Nephron (organoid): ENCODE results near the gene CD244.
"Not testable (repeated sequence)": the region's sequence is repeated elsewhere in the genome, so short reads cannot be mapped to it uniquely, and the experiment has no call there.

ENCODE experiments used
- H3K27ac Mint-ChIP-seq, 3 experiments: 2 replicates each; pipeline ENCODE4 v1.8.0; 2020; ENCODE audit warnings: mixed read lengths in 3 of 3, mild to moderate bottlenecking in 2 of 3, moderate library complexity in 1 of 3
- H3K27me3 Mint-ChIP-seq: 2 replicates; pipeline ENCODE4 v1.8.0; 2021; ENCODE audit warnings: low read depth, mild to moderate bottlenecking, moderate library complexity, mixed read lengths
- H3K36me3 Mint-ChIP-seq: 2 replicates; pipeline ENCODE4 v1.8.0; 2020; ENCODE audit warnings: low read depth, mixed read lengths
- H3K4me1 Mint-ChIP-seq: 2 replicates; pipeline ENCODE4 v1.8.0; 2020; ENCODE audit warnings: mixed read lengths
- H3K4me3 Mint-ChIP-seq, 3 experiments: 2 replicates each; pipeline ENCODE4 v1.8.0; 2020; ENCODE audit warnings: mild to moderate bottlenecking in 3 of 3, mixed read lengths in 3 of 3, moderate library complexity in 2 of 3
- H3K9me3 Mint-ChIP-seq: 2 replicates; pipeline ENCODE4 v1.8.0; 2020; ENCODE audit warnings: mixed read lengths
- CTCF ChIP-seq, 3 experiments: fragments of 200-600 bp; sonication (generic); IDR thresholded peaks; one replicate each; pipeline ENCODE4 v1.5.0; 2021; ENCODE audit warnings: antibody characterized with exemption in 3 of 3; ENCODE audit not compliant: unreplicated experiment in 3 of 3

The CD244 gene

GRCh38 chr1:160905617-160905989 lies 42.9 kb upstream of the CD244 start:
- H3K4me1 Mint-ChIP-seq: no peaks in the 10 kb centered on the region
- H3K27ac Mint-ChIP-seq: no peak overlapping the region
- no peaks in the 10 kb centered on the region for H3K36me3 Mint-ChIP-seq
- no peak overlapping the region for H3K4me3 Mint-ChIP-seq
- peaks cover 12% of the 10 kb centered on the region for H3K27me3 Mint-ChIP-seq
- H3K9me3 Mint-ChIP-seq: no peaks in the 10 kb centered on the region
- no peak for TF ChIP-seq CTCF (IDR thresholded peaks at IDR 0.05; ENCODE audit: unreplicated experiment in 3 of 3)

DNA sequence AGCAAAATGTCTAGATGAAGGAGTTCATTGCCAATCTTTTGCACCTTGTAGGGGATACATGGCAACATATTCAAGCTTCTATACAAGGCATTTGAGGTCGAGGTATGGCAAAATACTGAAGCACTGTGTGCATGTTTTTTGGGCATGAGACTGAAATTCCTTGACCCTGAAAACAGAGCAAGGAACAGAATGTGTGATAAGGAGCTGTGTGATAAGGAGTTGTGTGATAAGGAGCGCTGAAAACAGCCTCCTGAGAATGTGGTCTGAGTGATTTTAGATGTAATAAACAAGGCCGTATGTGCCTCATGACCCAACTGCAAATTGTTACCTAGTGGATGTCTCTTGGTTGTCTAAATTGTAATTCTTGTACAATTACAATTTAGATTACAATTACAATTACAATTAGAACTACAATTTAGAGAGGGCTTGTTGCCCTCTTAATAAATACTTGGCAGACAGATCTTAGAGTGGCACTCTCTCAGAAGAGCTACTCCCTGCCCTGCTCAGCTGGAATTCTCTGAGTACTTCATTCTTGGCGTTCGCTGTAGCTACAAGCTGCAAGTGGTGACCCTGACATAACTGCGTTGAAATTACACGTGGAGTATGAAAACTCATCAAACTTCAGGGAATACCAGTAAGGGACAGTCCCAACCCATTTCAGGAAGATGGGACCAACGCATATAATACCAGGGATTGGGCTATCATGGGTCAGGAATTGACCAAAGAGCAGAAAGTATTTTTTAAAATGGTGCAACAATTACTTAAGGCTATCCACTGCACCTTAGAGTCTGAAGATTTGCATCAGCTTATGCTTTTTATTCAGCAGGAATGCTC lies 42.3 kb upstream of the CD244 start:
- no peak for TF ChIP-seq CTCF (IDR thresholded peaks at IDR 0.05; ENCODE audit: unreplicated experiment in 3 of 3)
- no peaks in the 10 kb centered on the region for H3K36me3 Mint-ChIP-seq
- H3K27me3 Mint-ChIP-seq: peaks cover 12% of the 10 kb centered on the region
- no peaks in the 10 kb centered on the region for H3K4me1 Mint-ChIP-seq
- H3K27ac Mint-ChIP-seq: no peak overlapping the region
- H3K9me3 Mint-ChIP-seq: peaks cover 3% of the 10 kb centered on the region
- H3K4me3 Mint-ChIP-seq: no peak overlapping the region

DNA sequence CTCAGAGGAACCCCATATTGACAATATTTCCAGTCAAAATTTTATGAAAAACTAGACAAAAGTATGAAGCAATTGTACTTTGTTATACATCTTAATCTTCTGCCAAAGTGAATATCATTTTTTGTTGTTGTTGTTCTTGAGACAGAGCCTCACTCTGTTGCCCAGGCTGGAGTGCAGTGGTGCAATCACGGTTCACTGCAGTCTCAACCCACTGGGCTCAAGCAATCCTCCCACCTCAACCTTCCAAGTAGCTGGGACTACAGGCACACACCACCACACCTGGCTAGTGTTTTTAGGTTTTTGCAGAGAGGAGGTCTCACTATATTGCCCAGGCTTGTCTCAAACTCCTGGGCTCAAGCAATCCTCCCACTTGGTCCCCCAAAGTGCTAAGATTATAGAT lies 39.6 kb upstream of the CD244 start:
- not testable (repeated sequence) for H3K27ac Mint-ChIP-seq, H3K4me3 Mint-ChIP-seq, H3K36me3 Mint-ChIP-seq, H3K4me1 Mint-ChIP-seq, H3K9me3 Mint-ChIP-seq
- H3K27me3 Mint-ChIP-seq: peaks cover 16% of the 10 kb centered on the region

DNA sequence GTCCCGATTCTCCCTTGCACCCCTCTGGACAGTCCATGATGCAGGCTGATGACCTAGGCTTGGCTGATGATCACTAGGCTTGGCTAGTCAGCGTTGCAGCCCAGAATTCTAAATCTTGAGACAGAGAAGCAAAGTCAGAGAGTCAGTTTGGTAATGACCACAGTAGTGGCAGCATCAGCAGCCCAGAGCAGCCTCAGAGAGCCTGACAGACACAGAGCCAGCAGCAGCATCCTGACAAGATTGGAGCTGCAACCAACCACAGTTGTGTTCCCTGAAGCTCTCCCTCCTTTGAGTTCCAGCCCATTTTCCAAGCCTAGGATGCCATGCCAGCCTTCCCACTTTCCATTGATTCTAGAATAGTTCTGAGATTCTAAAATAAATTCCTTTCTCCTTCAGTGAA lies 39.1 kb upstream of the CD244 start:
- peaks cover 16% of the 10 kb centered on the region for H3K27me3 Mint-ChIP-seq
- no peak for TF ChIP-seq CTCF (IDR thresholded peaks at IDR 0.05; ENCODE audit: unreplicated experiment in 3 of 3)

DNA sequence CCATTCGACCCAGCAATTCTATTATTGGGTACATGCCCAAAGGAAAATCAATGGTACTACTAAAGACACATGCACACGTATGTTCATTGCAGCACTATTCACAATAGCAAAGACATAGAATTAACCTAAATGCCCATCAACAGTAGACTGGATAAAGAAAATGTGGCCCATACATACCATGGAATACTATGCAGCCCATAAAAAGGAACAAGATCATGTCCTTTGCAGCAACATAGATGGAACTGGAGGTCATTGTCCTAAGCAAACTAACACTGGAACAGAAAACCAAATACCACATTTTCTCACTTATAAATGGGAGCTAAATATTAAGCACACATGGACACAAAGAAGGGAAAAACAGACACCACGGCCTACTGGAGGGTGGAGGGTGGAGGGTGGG lies 38.0 kb upstream of the CD244 start:
- H3K27ac Mint-ChIP-seq, H3K36me3 Mint-ChIP-seq, H3K9me3 Mint-ChIP-seq, H3K4me3 Mint-ChIP-seq, H3K4me1 Mint-ChIP-seq: not testable (repeated sequence)
- peaks cover 16% of the 10 kb centered on the region for H3K27me3 Mint-ChIP-seq

More for the DNA sequence above, 39.1 kb upstream of the CD244 start:
- Mint-ChIP-seq H3K9me3 (peaks cover 3% of the 10 kb centered on the region), H3K4me1 (no peaks in the 10 kb centered on the region), H3K27ac (no peak overlapping the region), H3K36me3 (no peaks in the 10 kb centered on the region), H3K4me3 (no peak overlapping the region)

DNA sequence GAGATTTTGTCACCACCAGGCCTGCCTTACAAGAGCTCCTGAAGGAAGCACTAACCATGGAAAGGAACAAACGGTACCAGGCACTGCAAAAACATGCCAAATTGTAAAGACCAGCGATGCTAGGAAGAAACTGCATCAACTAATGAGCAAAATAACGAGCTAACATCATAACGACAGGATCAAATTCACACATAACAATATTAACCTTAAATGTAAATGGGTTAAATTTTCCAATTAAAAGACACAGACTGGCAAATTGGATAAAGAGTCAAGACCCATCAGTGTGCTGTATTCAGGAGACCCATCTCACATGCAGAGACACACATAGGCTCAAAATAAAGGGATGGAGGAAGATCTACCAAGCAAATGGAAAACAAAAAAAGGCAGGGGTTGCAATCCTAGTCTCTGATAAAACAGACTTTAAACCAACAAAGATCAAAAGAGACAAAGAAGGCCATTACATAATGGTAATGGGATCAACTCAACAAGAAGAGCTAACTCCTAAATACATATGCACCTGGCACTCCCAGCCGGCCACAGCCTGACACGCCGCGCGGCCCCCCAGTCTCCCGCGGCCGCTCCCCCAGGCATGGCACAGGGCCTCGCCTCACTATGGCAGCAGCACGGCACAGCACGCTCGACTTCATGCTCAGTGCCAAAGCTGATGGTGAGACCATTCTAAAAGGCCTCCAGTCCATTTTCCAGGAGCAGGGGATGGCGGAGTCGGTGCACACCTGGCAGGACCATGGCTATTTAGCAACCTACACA lies 31.9 kb upstream of the CD244 start:
- not testable (repeated sequence) for H3K4me3 Mint-ChIP-seq, H3K36me3 Mint-ChIP-seq, H3K4me1 Mint-ChIP-seq, H3K27me3 Mint-ChIP-seq, H3K27ac Mint-ChIP-seq
- H3K9me3 Mint-ChIP-seq: peaks cover 20% of the 10 kb centered on the region

DNA sequence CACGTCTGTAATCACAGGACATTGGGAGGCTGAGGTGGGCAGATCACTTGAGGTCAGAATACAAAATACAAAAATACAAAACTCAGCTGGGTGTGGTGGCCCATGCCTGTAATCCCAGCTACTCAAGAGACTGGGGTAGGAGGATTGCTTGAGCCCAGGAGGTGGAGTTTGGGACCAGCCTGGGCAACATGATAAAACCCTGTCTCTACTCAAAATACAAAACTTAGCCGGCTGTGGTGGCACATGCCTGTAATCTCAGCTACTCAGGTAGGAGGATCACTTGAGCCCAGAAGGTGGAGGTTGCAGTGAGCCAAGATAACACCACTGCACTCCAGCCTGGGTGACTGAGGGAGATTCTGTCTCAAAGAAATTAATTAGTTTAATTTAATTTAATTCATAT lies 28.8 kb upstream of the CD244 start:
- no peak overlapping the region for H3K27ac Mint-ChIP-seq
- no peak overlapping the region for H3K4me3 Mint-ChIP-seq
- H3K27me3 Mint-ChIP-seq: no peaks in the 10 kb centered on the region
- H3K36me3 Mint-ChIP-seq: no peaks in the 10 kb centered on the region
- H3K4me1 Mint-ChIP-seq: no peaks in the 10 kb centered on the region
- peaks cover 20% of the 10 kb centered on the region for H3K9me3 Mint-ChIP-seq
- TF ChIP-seq CTCF (IDR thresholded peaks at IDR 0.05; ENCODE audit: unreplicated experiment in 3 of 3): no peak
